GM21447 (cell line): Measurements from ENCODE around the gene PCDHGB7.
A peak's percentile ranks its signal among the peaks of the same experiment; 100 is the strongest.
"Not testable (repeated sequence)": the region's sequence is repeated elsewhere in the genome, so short reads cannot be mapped to it uniquely, and the experiment has no call there.

Experiments
- ATAC-seq: cut with Tn5 transposase; IDR thresholded peaks from one replicate; pipeline ENCODE4 v1.9.1; 2021; ENCODE audit not compliant: unreplicated experiment

Gene PCDHGB7

DNA sequence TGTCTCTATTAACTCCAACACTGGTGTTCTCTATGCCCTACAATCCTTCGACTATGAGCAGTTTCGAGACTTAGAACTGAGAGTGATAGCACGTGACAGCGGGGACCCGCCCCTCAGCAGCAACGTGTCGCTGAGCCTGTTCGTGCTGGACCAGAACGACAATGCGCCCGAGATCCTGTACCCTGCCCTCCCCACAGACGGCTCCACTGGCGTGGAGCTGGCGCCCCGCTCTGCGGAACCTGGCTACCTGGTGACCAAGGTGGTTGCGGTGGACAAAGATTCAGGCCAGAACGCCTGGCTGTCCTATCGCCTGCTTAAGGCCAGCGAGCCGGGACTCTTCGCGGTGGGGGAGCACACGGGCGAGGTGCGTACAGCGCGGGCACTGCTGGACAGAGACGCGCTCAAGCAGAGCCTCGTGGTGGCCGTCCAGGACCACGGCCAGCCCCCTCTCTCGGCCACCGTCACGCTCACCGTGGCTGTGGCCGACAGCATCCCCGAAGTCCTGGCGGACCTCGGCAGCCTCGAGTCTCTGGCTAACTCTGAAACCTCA is 5.3 kb downstream of the PCDHGB7 start:
- no peak for ATAC-seq

DNA sequence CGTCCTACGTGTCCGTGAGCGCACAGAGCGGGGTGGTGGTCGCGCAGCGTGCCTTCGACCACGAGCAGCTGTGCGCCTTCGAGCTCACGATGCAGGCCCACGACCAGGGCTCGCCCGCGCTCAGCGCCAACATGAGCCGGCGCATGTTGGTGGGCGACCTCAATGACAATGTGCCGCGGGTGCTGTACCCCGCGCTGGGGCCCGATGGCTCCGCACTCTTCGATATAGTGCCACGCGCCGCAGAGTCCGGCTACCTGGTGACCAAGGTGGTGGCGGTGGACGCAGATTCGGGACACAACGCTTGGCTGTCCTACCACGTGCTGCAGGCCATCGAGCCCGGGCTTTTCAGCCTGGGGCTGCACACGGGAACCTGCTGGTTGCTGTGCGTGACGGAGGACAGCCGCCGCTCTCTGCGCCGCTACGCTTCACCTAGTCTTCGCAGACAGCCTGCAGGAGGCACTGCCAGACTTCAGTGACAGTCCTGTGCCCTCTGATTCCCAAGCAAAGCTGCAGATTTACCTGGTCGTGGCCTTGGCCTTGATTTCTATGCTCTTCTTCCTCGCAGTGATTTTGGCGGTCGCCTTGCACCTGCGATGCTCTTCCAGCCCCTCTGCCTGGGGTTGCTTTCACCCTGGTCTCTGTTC is 10.4 kb downstream of the PCDHGB7 start:
- no peak for ATAC-seq

DNA sequence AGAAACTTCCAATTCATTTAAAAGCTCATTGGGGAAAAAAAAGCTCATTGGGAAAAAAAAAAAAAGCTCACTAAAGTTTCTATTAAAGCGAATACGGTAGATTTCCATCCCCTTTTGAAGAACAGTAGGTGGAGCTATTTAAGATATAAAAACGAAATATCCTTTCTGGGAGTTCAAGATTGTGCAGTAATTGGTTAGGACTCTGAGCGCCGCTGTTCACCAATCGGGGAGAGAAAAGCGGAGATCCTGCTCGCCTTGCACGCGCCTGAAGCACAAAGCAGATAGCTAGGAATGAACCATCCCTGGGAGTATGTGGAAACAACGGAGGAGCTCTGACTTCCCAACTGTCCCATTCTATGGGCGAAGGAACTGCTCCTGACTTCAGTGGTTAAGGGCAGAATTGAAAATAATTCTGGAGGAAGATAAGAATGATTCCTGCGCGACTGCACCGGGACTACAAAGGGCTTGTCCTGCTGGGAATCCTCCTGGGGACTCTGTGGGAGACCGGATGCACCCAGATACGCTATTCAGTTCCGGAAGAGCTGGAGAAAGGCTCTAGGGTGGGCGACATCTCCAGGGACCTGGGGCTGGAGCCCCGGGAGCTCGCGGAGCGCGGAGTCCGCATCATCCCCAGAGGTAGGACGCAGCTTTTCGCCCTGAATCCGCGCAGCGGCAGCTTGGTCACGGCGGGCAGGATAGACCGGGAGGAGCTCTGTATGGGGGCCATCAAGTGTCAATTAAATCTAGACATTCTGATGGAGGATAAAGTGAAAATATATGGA is 13.0 kb downstream of the PCDHGB7 start, which contains the start of gene PCDHGA12:
TSS of gene PCDHGA12 (plus strand) at position 176 of the 782 bp plus-strand sequence. CDS start at position 429, 253 bp downstream.
- ATAC-seq, result peak; percentile 90

DNA sequence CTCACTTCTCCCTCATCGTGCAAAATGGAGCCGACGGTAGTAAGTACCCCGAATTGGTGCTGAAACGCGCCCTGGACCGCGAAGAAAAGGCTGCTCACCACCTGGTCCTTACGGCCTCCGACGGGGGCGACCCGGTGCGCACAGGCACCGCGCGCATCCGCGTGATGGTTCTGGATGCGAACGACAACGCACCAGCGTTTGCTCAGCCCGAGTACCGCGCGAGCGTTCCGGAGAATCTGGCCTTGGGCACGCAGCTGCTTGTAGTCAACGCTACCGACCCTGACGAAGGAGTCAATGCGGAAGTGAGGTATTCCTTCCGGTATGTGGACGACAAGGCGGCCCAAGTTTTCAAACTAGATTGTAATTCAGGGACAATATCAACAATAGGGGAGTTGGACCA is 13.8 kb downstream of the PCDHGB7 start:
- ATAC-seq, result no peak

DNA sequence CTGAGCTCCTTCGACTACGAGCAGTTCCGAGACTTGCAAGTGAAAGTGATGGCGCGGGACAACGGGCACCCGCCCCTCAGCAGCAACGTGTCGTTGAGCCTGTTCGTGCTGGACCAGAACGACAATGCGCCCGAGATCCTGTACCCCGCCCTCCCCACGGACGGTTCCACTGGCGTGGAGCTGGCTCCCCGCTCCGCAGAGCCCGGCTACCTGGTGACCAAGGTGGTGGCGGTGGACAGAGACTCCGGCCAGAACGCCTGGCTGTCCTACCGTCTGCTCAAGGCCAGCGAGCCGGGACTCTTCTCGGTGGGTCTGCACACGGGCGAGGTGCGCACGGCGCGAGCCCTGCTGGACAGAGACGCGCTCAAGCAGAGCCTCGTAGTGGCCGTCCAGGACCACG is 14.8 kb downstream of the PCDHGB7 start:
- not testable (repeated sequence) for ATAC-seq

DNA sequence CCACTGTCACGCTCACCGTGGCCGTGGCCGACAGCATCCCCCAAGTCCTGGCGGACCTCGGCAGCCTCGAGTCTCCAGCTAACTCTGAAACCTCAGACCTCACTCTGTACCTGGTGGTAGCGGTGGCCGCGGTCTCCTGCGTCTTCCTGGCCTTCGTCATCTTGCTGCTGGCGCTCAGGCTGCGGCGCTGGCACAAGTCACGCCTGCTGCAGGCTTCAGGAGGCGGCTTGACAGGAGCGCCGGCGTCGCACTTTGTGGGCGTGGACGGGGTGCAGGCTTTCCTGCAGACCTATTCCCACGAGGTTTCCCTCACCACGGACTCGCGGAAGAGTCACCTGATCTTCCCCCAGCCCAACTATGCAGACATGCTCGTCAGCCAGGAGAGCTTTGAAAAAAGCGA is 15.2 kb downstream of the PCDHGB7 start:
- ATAC-seq, result not testable (repeated sequence)

DNA sequence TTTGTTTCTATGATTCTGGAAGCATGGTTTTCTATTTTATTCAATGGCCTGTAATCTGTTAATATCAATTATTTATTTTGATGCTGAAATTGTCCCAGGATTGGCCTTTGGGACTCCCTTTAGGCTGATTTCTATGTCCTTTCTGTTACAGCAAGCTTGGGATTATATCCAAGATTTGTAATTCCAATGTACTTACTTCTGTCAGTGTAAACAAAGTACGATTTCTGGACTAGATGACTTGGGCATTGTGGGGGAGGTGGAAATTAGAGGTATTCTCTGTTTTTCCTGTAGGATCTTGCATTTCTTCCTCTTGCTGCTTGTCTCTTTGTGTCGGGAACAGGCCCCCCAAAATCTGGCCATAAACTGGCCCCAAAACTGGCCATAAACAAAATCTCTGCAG is 16.5 kb downstream of the PCDHGB7 start:
- ATAC-seq, result no peak

DNA sequence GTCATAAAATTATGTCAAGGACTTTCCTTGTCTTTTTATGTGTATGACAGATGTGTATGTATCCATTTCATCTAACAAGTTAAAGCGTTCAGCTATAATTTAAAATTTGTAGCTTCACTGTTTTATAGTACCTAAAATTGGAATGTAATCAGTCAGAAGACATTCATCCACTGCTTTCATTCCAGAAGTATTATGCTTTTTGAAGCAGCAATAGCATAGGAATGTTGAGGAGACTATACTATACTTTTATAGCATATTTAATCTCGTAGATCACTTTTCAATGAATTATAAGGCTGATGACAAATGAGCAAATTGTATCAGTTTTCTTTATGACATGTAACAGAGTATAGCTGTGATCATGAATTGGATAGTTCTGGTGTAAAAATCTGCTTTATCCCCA is 19.7 kb downstream of the PCDHGB7 start:
- ATAC-seq, result no peak

DNA sequence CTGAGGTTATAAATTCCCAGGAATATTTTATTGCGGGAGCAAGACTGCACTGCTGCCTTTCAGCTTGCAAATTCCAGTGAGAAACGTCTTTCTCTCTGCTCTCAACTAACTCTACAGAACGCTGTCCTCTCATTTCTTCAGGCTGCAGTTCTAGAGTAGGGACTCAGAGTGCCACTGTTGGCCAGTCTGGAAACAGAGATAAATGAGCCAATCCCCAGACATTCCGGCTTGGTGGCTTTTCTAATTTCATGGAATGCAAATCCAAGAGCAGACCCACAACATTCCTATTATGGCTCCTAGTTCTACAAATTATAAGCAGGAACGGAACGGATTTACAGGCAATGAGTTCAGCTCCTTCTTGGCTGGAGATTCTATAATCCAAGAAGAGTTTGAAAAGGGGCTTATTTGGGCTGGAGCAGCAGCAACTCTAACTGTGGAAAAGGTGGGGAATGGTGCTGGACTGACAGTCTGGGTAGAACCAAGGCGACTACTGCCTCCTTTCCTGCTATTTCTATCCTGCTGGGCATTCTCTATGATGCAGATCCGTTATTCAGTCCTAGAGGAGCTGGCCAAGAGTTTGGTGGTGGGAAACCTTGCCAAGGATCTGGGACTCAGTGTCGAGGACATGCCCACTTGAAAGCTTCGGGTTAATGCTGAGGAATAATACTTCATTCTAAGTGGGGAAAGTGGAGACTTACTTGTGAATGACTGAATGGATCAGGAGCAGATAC is 22.1 kb downstream of the PCDHGB7 start:
- no peak for ATAC-seq

DNA sequence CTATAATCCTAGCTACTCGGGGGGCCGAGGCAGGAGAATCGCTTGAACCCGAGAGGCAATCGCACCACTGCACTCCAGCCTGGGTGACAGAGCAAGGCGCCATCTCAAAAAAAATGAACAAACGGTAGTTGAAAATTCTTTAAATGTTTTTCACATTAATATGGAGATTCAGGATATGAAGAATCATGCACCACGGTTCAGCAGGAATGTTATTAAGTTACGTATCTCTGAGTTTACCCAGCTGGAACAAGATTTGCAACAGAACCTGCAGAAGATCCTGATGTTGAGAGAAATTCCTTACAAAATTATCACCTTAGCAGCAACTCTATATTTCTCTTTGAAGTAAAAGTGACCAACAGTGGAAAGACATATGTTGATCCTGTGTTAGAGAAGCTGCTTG is 22.9 kb downstream of the PCDHGB7 start:
- no peak for ATAC-seq

DNA sequence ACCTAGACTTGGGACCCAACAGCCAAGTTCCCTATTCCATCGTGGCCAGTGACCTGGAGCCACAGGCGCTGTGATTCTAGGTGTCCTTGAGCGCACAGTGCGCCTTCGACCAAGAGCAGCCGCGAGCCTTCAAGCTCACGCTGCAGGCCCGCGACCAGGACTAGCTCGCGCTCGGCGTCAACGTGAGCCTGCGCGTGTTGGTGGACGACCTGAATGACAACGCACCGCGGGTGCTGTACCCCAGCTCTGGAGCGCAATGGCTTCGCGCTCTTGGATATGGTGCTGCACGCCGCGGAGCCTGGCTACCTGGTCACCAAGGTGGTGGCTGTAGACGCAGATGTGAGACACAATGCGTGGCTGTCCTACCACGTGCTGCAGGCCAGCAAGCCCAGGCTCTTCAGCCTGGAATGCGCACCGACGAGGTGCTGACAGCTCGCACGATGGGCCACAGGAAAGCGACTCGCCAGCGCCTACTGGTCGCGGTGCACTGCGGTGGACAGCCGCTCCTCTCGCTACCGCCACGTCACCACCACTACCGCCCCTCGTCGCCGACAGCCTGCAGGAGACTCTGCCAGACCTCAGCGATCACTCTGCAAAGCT is 24.2 kb downstream of the PCDHGB7 start:
- no peak for ATAC-seq

DNA sequence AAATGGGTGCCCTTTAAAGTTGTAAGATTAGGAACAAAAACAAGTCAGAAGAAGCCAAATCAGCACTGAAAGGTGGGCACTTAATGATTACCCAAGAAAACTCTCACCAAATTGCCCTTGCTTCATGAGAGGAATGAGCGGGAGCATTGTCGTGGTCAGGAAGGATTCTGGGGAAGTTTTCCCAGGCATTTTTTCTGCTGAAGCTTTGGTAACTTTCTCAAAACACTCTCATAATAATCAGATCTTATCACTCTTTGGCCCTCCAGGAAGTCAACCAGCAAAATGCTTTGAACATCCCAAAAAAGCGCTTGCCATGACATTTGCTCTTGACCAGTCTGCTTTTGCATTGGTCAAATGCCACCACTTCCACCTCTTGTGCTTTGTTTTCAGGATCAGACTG is 47.9 kb downstream of the PCDHGB7 start:
- ATAC-seq, result no peak
